CD4-positive, alpha-beta T cell treated with Interleukin-4 for 1 hour (primary cell): ENCODE measurements around the gene VDR.
"Not testable (repeated sequence)": the region's sequence is repeated elsewhere in the genome, so short reads cannot be mapped to it uniquely, and the experiment has no call there.

Experiments
- DNase-seq, 2 donors: peaks; one replicate each; pipeline ENCODE4 v3.0.0-alpha.2; 2020 to 2022

The VDR gene

GRCh38 chr12:47844264-47845019 is 60.4 kb downstream of the VDR start:
- DNase-seq: no peak

- DNase-seq: no peak
Measured at GRCh38 chr12:47843226-47843980, 61.4 kb downstream of the VDR start.

GRCh38 chr12:47842543-47842942 is 62.3 kb downstream of the VDR start:
- DNase-seq: not testable (repeated sequence)

GRCh38 chr12:47841910-47842309 is 62.9 kb downstream of the VDR start:
- no peak for DNase-seq

GRCh38 chr12:47841501-47841900 is 63.3 kb downstream of the VDR start:
- no peak for DNase-seq

- no peak for DNase-seq
Measured at GRCh38 chr12:47840571-47840970, 64.2 kb downstream of the VDR start.

GRCh38 chr12:47839214-47839876 is 65.4 kb downstream of the VDR start:
- no peak for DNase-seq

- peak; percentile 42 to 56 for DNase-seq
Measured at GRCh38 chr12:47838286-47838931, 66.4 kb downstream of the VDR start.

GRCh38 chr12:47837190-47838171 is 67.3 kb downstream of the VDR start:
- DNase-seq: peak; percentile 69 to 74

- no peak for DNase-seq
Measured at GRCh38 chr12:47835831-47836155, 69.0 kb downstream of the VDR start.

- DNase-seq: no peak
Measured at GRCh38 chr12:47835006-47835830, 69.6 kb downstream of the VDR start.

GRCh38 chr12:47834199-47834903 is 70.4 kb downstream of the VDR start:
- no peak for DNase-seq

GRCh38 chr12:47833591-47834012 is 71.2 kb downstream of the VDR start:
- DNase-seq: no peak

- peak; percentile 53 to 62 for DNase-seq
Measured at GRCh38 chr12:47832263-47832933, 72.4 kb downstream of the VDR start.

- DNase-seq: no peak
Measured at GRCh38 chr12:47829584-47829983, 75.2 kb downstream of the VDR start.

- DNase-seq: no peak
Measured at GRCh38 chr12:47828976-47829482, 75.8 kb downstream of the VDR start.

GRCh38 chr12:47828008-47828975 is 76.5 kb downstream of the VDR start:
- DNase-seq: no peak

- DNase-seq: no peak
Measured at GRCh38 chr12:47825173-47825639, 79.6 kb downstream of the VDR start.
